HCT116 (cell line): ENCODE data around the gene LRIG3. TPM values are rescaled to one million over a fixed set of nuclear protein-coding genes. Genes with fewer than 3 reads are reported as not detected.

Source experiments
- ATAC-seq: fragments of 200-7000 bp; cut with Tn5 transposase; 2 replicates; pipeline ENCODE4 v1.9.1; 2020; ENCODE audit warnings: mild to moderate bottlenecking, moderate library complexity
- BruUV-seq: library from RNA; stranded (reverse); fragments of 400-500 nt; replicated peaks from 2 replicates; lab custom pipeline; 2021; lab: Mats Ljungman, UMichigan
- CTCF ChIA-PET: fragments of 300-600 bp; sonication (Branson Sonifier 250); formaldehyde crosslinking; loops from one replicate; lab custom pipeline; 2021; ENCODE audit warnings: antibody characterized with exemption; lab: Charles Lee
- POLR2A ChIA-PET: fragments of 300-600, 350-600 bp; sonication (Branson Sonifier 250); formaldehyde crosslinking; loops from one replicate; lab custom pipeline; 2021; ENCODE audit warnings: antibody characterized with exemption; lab: Charles Lee
- RAD21 ChIA-PET, 2 experiments: fragments of 300-600 bp; sonication (Branson Sonifier 250); formaldehyde crosslinking; loops; one replicate each; lab custom pipeline; 2023; ENCODE audit warnings: low total read pairs in 2 of 2; ENCODE audit not compliant: uncharacterized antibody in 2 of 2, unreplicated experiment in 2 of 2, low non-redundant PET in 1 of 2; lab: Charles Lee
- DNase-seq: peaks from one replicate; pipeline ENCODE4 v3.0.0-alpha.2; 2010; ENCODE audit warnings: low read depth, low spot score
- H2AFZ ChIP-seq: fragments of 200-600 bp; shearing (Covaris generic), sonication (generic); 2 replicates; pipeline ENCODE4 v1.6.1; 2017; ENCODE audit warnings: low read depth, mixed run types, mixed read lengths, antibody characterized with exemption, low read length; ENCODE audit not compliant: poor library complexity, severe bottlenecking
- H3K27ac ChIP-seq: 2 replicates; pipeline ENCODE4 v1.5.1; 2012; ENCODE audit warnings: low read depth, low read length
- H3K27me3 ChIP-seq: fragments of 200-600 bp; sonication (generic); 2 replicates; pipeline ENCODE4 v1.6.1; 2016; ENCODE audit warnings: mixed run types, low read length, mixed read lengths; ENCODE audit not compliant: insufficient read depth
- H3K36me3 ChIP-seq, 2 experiments: fragments of 200-500 bp in 1 of 2; fragments of 200-600 bp in 1 of 2; sonication (Bioruptor generic) in 1 of 2; sonication (generic) in 1 of 2; 2 replicates each; pipeline versions ENCODE4 v1.5.1 to v1.6.1; 2014 to 2016; ENCODE audit warnings: low read length in 2 of 2, inconsistent platforms in 1 of 2, mixed read lengths in 1 of 2, mixed run types in 1 of 2; ENCODE audit not compliant: insufficient read depth in 2 of 2, control insufficient read depth in 1 of 2
- H3K4me1 ChIP-seq, 2 experiments: fragments of 200-600 bp in 1 of 2; sonication (generic) in 1 of 2; 2 replicates each; pipeline versions ENCODE4 v1.5.1 to v1.6.1; 2012 to 2017; ENCODE audit warnings: low read length in 2 of 2, inconsistent platforms in 1 of 2, mild to moderate bottlenecking in 1 of 2, mixed read lengths in 1 of 2, mixed run types in 1 of 2, moderate library complexity in 1 of 2; ENCODE audit not compliant: insufficient read depth in 2 of 2, control insufficient read depth in 1 of 2
- H3K4me2 ChIP-seq: fragments of 200-600 bp; sonication (generic); 2 replicates; pipeline ENCODE4 v1.6.1; 2017; ENCODE audit warnings: mixed run types, low read length, mixed read lengths
- H3K4me3 ChIP-seq, 2 experiments: fragments of 200-600 bp in 1 of 2; sonication (generic) in 1 of 2; replicated peaks in 1 of 2; 2 replicates each; pipeline ENCODE4 v1.5.1; 2011 to 2016; ENCODE audit warnings: low read length in 2 of 2, control low read depth in 1 of 2, low read depth in 1 of 2, mild to moderate bottlenecking in 1 of 2, mixed read lengths in 1 of 2, mixed run types in 1 of 2
- H3K79me2 ChIP-seq: fragments of 200-600 bp; sonication (generic); 2 replicates; pipeline ENCODE4 v1.6.1; 2017; ENCODE audit warnings: mild to moderate bottlenecking, mixed run types, low read length, moderate library complexity, mixed read lengths; ENCODE audit not compliant: insufficient read depth
- H3K9ac ChIP-seq: fragments of 200-600 bp; sonication (generic); 2 replicates; pipeline ENCODE4 v1.6.1; 2016; ENCODE audit warnings: low read length, mixed read lengths
- H3K9me2 ChIP-seq: fragments of 200-600 bp; sonication (generic), shearing (Covaris generic); 2 replicates; pipeline ENCODE4 v1.6.1; 2017; ENCODE audit warnings: mixed run types, mild to moderate bottlenecking, moderate library complexity; ENCODE audit not compliant: insufficient read depth
- H3K9me3 ChIP-seq, 2 experiments: fragments of 200-500 bp in 1 of 2; fragments of 200-600 bp in 1 of 2; sonication (Bioruptor generic) in 1 of 2; sonication (generic) in 1 of 2; 2 replicates each; pipeline ENCODE4 v1.6.1; 2014 to 2017; ENCODE audit warnings: low read length in 2 of 2, mixed read lengths in 2 of 2, inconsistent platforms in 1 of 2, low read depth in 1 of 2, mild to moderate bottlenecking in 1 of 2, mixed run types in 1 of 2, moderate library complexity in 1 of 2; ENCODE audit not compliant: control insufficient read depth in 1 of 2, insufficient read depth in 1 of 2
- H4K20me1 ChIP-seq: fragments of 200-600 bp; sonication (generic), shearing (Covaris generic); 2 replicates; pipeline ENCODE4 v1.6.1; 2017; ENCODE audit warnings: mixed run types, mild to moderate bottlenecking, moderate library complexity; ENCODE audit not compliant: insufficient read depth
- EGR1 ChIP-seq: IDR thresholded peaks from 2 replicates; pipeline ENCODE4 v1.6.1; 2012; ENCODE audit warnings: low read depth
- EZH2 ChIP-seq: fragments of 200-600 bp; sonication (generic); IDR thresholded peaks from 2 replicates; pipeline ENCODE4 v1.6.1; 2017; ENCODE audit warnings: antibody characterized with exemption, mixed run types
- EZH2phosphoT487 ChIP-seq: fragments of 200-600 bp; IDR thresholded peaks from 2 replicates; pipeline ENCODE4 v1.6.1; 2018; ENCODE audit warnings: antibody characterized with exemption, borderline replicate concordance
- FOSL1 ChIP-seq: IDR thresholded peaks from 2 replicates; pipeline ENCODE4 v1.6.1; 2012; ENCODE audit warnings: low read depth
- POLR2A ChIP-seq: IDR thresholded peaks from 2 replicates; pipeline ENCODE4 v1.7.0; 2011; ENCODE audit warnings: borderline replicate concordance; ENCODE audit not compliant: insufficient read depth, insufficient read length; ENCODE audit errors: extremely low read depth
- POLR2AphosphoS5 ChIP-seq: IDR thresholded peaks from 2 replicates; pipeline ENCODE4 v1.6.1; 2011; ENCODE audit warnings: mild to moderate bottlenecking, low read depth, low read length, moderate library complexity
- RAD21 ChIP-seq: IDR thresholded peaks from 2 replicates; pipeline ENCODE4 v1.6.1; 2012; ENCODE audit warnings: low read depth, mild to moderate bottlenecking
- SIN3A ChIP-seq: IDR thresholded peaks from 2 replicates; pipeline ENCODE4 v1.6.1; 2012; ENCODE audit warnings: low read depth
- TCF7L2 ChIP-seq: IDR thresholded peaks from 2 replicates; pipeline ENCODE4 v1.7.0; 2011; ENCODE audit warnings: borderline replicate concordance, inconsistent platforms; ENCODE audit not compliant: insufficient read depth, insufficient read length; ENCODE audit errors: extremely low read depth
- ZFX ChIP-seq: fragments of 450-650 bp; IDR thresholded peaks from 2 replicates; pipeline ENCODE4 v1.6.1; 2017
- ZNF274 ChIP-seq: fragments of 200-500 bp; sonication (Bioruptor generic); IDR thresholded peaks from 2 replicates; pipeline ENCODE4 v1.6.1; 2014; ENCODE audit warnings: mild to moderate bottlenecking, low read depth, low read length, inconsistent platforms
- intact Hi-C: fragments of 100-400 bp; cut with micrococcal nuclease; formaldehyde crosslinking; loops from 2 replicates; pipeline ENCODE4 v1.10.0; 2022
- total RNA-seq: library from RNA; stranded (reverse); gene quantifications from one replicate; pipeline ENCODE4 v1.2.1, GENCODE V29; 2021; ENCODE audit not compliant: unreplicated experiment
- TF ChIP-seq, protein P1 (sequence below): IDR thresholded peaks from 2 replicates; pipeline ENCODE4 v1.6.1; 2012
- TF ChIP-seq, protein P2 (sequence below), 3 experiments: fragments of 200-600 bp in 1 of 3; sonication (generic) in 1 of 3; IDR thresholded peaks in 2 of 3; conservative IDR thresholded peaks in 1 of 3; 2 replicates each; pipeline ENCODE4 v1.5.1; 2012 to 2017; ENCODE audit warnings: low read depth in 2 of 3, low read length in 2 of 3, antibody characterized with exemption in 1 of 3, borderline replicate concordance in 1 of 3, control low read depth in 1 of 3, mild to moderate bottlenecking in 1 of 3, mixed read lengths in 1 of 3, mixed run types in 1 of 3, moderate library complexity in 1 of 3; ENCODE audit not compliant: insufficient read depth in 1 of 3
- TF ChIP-seq, protein P3 (sequence below): IDR thresholded peaks from 2 replicates; pipeline ENCODE4 v1.6.1; 2012

Gene LRIG3
- total RNA-seq, 1 experiment from 2014 or later, result 11.1 TPM

DNA sequence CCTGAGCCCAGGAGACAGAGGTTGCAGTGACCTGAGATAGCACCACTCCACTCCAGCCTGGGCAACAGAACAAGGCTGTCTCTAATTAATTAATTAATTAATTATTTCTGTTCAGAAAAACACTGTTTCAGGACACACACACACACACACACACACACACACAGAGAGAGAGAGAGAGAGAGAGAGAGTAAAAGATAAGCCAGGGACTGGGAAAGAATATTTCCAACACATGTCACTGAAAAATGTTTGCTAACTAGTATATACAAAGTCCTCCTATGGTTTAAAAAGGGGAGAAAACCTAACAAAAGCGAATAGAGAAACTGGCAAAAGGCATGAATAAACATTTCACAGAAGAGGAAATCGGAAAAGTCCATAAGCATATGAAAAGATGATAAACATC lies 18.1 kb upstream of the LRIG3 start:
- BruUV-seq, result no TSS peak
- Histone ChIP-seq H3K4me1 (0 out of 4 replicates have a peak, but pooled peaks cover 0 to under 1% of the 10 kb centered on the region in 2 experiments), H2AFZ (no peak overlapping the region), H3K9me3 (no peaks in the 10 kb centered on the region), H3K9me2 (no peaks in the 10 kb centered on the region), H3K27me3 (no peaks in the 10 kb centered on the region), H4K20me1 (no peaks in the 10 kb centered on the region), H3K4me3 (no peak overlapping the region), H3K4me2 (no peak overlapping the region), H3K9ac (no peak overlapping the region), H3K79me2 (no peaks in the 10 kb centered on the region), H3K27ac (no peak overlapping the region), H3K36me3 (no peaks in the 10 kb centered on the region)
- RAD21 ChIA-PET, result no interaction called here
- CTCF ChIA-PET, result no interaction called here
- DNase-seq, result no peak
- no peak for ATAC-seq
- POLR2A ChIA-PET, result no interaction called here
- intact Hi-C loops, result no loop called here
- TF ChIP-seq RAD21 (no peak), ZNF274 (no peak), EZH2phosphoT487 (no peak), ZFX (no peak), FOSL1 (no peak), EGR1 (no peak), SIN3A (no peak), POLR2AphosphoS5 (no peak), EZH2 (no peak), TCF7L2 (no peak), POLR2A (no peak)
- TF ChIP-seq, protein P1, sequence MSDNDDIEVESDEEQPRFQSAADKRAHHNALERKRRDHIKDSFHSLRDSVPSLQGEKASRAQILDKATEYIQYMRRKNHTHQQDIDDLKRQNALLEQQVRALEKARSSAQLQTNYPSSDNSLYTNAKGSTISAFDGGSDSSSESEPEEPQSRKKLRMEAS, result no peak
- TF ChIP-seq, protein P2, sequence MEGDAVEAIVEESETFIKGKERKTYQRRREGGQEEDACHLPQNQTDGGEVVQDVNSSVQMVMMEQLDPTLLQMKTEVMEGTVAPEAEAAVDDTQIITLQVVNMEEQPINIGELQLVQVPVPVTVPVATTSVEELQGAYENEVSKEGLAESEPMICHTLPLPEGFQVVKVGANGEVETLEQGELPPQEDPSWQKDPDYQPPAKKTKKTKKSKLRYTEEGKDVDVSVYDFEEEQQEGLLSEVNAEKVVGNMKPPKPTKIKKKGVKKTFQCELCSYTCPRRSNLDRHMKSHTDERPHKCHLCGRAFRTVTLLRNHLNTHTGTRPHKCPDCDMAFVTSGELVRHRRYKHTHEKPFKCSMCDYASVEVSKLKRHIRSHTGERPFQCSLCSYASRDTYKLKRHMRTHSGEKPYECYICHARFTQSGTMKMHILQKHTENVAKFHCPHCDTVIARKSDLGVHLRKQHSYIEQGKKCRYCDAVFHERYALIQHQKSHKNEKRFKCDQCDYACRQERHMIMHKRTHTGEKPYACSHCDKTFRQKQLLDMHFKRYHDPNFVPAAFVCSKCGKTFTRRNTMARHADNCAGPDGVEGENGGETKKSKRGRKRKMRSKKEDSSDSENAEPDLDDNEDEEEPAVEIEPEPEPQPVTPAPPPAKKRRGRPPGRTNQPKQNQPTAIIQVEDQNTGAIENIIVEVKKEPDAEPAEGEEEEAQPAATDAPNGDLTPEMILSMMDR (IDR thresholded peaks at IDR 0.05 in 2 of 3, conservative IDR thresholded peaks at IDR 0.05 in 1 of 3; ENCODE audit: borderline replicate concordance in 1 of 3, insufficient read depth in 1 of 3, low read depth in 2 of 3, low read length in 2 of 3), result no peak
- TF ChIP-seq, protein P3, sequence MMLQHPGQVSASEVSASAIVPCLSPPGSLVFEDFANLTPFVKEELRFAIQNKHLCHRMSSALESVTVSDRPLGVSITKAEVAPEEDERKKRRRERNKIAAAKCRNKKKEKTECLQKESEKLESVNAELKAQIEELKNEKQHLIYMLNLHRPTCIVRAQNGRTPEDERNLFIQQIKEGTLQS, result no peak
- TF ChIP-seq, all 23 proteins: peak for 0
